ENCODE results near the gene EHBP1L1.

Gene EHBP1L1

DNA sequence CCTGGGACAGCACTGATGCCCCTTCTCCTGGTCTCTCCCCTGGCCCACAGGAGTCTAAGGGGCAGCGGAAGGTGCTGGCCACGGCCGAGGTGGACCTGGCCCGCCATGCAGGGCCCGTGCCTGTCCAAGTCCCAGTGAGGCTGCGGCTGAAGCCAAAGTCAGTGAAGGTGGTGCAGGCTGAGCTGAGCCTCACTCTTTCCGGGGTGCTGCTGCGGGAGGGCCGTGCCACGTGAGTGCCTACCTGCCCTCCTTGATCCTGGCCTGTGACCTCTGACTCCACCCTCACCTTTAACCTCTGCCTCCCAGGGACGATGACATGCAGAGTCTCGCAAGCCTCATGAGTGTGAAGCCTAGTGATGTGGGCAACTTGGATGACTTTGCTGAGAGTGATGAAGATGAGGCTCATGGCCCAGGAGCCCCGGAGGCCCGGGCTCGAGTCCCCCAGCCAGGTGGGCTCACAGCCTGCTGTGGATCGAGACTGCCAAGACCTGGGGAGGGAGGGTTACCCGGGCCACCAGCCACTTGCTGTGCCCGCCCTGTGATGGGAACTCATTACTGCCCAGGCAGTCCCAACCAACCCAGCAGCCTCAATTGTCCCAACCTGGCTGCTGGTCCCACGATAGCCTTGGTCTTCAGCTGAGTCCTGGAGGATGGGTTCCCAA lies 4.3 kb downstream of the EHBP1L1 start:
- no peak for DNase-seq

DNA sequence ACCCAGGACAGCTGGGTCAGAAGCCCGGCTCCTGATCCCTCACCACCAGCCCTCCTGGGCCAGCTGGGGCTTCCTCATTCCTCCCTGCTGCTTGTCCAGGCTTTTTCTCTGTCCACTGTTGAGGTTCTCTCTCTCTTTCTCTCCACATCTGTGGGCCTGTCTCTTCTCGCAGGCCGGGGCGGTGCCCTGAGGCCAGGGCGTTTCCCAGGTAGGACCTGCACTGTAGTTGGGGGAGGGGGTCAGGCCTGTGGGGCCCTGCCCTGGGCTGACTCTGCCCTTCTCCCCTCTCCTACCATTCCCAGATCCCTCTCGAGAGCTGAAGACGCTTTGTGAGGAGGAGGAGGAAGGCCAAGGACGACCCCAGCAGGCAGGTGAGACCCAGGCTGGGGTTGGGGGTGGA lies 4.9 kb downstream of the EHBP1L1 start:
- DNase-seq = no peak

DNA sequence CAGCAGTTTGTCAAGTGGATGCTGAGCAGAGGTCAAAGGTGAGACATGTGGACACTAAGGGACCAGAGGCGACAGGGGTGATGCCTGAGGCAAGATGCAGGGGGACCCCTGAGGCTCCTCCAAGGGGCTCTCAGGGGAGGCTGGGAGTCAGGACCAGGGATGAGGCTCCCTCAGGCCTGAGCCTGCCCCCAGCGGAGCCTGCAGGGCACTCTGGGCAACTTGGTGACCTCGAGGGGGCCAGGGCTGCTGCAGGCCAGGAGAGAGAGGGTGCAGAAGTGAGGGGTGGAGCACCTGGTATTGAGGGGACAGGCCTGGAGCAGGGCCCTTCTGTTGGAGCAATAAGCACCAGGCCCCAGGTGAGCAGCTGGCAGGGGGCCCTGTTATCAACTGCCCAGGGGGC lies 6.1 kb downstream of the EHBP1L1 start:
- no peak for DNase-seq

DNA sequence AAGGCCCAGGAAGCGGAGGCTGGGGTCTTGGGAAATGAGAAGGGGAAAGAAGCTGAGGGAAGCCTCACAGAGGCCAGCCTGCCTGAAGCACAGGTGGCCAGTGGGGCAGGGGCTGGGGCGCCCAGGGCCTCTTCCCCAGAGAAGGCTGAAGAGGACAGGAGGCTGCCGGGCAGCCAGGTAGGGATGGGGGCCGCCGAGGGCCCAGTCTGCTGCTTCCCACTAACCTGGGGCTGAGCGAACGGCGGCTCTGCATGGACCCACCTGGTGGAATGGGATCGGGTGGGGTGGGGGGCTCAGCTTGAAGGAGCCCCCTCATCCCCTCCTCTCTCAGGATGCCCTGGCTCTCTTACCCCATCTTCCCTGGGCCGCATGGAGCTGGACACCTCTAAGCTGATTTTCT lies 7.7 kb downstream of the EHBP1L1 start:
- DNase-seq = no peak

DNA sequence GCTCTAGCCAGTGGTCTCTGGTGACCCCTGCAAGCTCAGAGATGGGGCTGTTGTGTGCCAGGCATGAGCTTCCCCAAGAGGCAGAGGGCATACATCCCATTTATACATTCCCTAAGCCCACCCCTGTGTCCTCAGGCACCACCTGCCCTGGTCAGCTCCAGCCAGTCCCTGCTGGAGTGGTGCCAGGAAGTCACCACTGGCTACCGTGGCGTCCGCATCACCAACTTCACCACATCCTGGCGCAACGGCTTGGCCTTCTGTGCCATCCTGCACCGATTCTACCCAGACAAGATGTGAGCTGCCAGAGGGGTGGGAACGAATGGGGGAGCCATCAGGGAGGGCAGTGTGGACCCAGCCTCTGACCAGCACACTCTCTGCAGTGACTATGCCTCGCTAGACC lies 8.3 kb downstream of the EHBP1L1 start:
- DNase-seq = no peak

DNA sequence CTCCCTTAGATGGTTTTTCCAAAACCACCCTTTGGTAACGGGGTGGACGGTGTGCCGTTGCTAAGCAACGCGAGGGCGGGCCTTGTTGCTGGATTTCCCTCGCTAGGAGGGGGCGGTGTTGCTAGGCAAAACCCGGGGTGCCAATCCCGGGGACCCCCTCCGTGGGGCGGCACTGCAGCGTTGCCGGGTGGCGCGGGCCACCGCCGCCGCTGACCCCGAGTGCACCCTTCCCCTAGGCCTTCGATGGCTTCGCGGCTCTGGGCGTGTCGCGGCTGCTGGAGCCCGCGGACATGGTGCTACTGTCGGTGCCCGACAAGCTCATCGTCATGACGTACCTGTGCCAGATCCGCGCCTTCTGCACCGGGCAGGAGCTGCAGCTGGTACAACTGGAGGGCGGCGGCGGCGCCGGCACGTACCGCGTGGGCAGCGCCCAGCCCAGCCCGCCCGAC lies 8.9 kb downstream of the EHBP1L1 start:
- no peak for DNase-seq

DNA sequence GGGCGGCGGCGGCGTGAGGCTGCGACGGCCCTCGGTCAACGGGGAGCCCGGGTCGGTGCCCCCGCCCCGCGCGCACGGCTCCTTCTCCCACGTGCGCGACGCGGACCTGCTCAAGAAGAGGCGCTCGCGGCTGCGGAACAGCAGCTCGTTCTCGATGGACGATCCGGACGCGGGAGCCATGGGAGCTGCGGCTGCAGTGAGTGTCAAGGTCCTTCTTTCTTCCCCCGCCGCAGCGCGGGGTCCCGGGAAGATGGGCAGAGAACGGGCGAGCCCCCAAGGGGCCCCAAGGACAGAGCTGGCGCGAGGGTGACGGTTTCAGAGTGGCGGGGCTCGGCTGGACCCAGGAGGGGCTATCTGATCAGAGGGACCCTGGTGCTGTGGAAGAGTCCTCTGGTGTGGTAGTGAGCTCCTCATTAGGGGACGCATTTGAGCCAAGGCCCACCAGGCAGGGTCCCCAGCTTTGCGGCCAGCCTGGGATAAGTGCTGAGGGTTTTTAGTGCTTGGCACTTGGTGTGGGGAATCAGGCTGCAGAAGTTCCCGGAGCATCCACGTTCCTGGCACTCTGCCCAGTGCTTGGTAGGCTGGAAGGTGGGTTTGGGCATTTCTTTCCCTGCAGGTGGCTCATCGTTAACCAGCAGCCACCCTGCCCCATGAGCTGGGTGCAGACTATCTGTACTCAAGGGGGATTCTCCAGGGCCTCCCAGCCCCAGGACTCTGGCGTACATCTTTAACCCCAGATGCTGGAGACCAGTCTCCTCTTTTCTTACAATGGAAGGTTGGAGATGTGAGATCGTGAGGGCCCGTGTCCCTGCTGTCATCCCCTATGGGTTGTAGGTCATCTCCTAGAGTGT lies 9.8 kb downstream of the EHBP1L1 start:
- no peak for DNase-seq

DNA sequence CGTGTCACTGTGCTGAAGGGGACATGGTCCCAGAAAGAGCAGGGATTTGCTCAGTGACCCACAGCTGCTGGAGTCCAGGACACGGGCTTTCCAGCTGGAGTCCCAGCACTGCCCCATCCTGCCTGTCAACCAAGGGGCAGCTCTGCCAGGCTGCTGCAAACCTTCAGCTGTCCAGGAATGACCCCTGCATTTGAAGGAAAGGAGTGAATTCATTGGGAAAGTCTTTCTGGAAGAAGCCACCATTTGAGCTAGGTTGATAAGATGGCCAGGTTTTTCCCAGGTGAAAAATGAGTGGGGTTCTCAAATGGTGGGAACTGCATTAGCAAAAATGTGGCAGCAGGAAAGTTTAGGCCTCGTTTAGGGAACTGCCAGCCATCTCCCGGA lies 10.4 kb downstream of the EHBP1L1 start:
- no peak for DNase-seq

DNA sequence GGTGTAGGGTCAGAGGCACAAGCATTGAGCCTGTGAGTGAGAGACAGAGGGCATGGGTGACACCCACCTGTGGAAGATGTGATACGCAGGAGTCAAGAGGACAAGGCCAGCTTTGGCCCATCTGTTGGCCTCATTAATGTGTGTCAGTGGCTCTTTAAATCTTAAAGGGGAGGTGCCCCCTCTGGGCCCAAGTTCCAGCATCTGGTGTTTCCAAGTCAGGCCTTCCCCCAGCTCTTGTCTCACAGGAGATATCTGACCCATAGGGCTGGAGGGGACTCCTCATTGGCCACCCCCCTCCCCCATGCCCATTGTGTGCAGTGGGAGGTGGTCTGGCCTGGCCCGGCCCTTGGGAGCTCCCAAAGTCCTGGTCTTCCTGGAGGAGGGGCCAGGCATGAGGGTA lies 10.8 kb downstream of the EHBP1L1 start:
- no peak for DNase-seq

DNA sequence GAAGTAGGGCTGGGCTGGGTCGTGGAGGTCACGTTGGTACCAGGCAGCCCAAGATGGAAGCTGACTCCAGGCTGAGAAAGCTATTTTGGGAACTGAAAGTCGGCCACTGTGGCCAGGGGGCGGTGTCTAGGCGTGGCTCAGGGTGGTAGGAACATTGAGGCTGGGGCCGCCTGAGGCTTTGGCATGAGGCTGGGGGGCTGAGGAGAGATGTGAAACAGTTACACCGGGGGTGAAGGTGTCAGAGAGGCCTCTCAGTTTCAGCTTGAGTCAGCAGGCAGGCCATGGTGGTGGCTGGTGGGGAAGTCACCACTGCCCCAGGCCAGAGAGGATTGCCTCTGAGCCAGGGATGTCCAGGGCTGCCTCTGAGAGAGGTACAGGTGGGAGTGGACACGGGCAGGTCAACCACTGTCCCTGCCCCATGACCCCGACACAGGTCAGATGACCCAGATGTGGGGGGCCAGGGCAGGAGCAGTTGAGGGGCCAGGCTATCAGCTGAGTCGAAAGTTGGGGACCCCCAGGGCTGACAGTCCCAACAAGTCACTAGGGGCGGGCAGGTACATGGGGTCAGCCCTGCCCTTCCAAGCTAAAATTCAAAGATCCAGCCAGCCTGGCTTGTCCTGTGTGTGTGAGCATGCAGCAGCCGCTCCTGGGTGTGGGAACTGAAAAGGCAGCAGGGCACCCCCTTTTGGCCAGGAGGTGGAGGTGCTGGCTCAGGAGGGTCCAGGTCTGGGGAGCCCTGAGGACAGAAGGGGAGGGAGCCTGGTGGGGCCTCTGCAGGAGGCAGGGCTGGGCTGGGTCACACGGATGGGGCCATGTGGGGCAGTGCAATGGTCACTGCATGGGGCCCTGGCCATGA lies 12.6 kb downstream of the EHBP1L1 start:
- DNase-seq = peak in 1 of 2 experiments; percentile 38

DNA sequence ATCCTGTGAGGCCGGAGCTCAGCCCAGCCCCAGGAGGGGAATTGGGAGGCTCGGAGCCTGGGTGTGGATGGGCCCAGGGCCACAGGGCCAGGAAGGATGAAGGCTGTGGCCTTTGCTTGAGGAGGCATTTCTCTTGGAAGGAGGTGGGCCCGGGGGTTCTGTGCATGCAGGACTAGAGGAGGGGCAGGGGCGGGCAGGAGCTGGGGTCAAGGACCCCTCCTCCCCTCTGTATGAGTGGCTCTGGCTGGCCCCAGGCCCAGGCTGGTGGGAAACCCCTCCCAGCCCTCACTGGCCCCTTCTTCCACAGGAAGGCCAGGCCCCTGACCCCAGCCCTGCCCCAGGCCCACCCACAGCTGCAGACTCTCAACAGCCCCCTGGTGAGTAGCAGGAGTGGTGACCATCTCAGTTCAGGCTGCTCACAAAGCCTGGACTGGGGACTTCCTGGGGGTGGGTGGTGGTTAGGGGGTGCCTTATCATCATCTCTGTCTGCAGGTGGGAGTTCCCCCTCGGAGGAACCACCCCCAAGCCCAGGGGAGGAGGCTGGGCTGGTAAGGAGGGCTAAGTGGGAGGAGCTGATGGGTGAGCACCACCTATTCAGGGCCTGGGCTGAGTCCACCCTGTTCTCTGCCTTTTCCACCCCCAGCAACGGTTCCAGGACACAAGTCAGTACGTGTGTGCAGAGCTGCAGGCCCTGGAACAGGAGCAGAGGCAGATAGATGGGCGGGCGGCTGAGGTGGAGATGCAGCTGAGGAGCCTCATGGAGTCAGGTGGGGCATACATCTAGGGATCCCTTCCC lies 13.8 kb downstream of the EHBP1L1 start:
- DNase-seq = no peak

DNA sequence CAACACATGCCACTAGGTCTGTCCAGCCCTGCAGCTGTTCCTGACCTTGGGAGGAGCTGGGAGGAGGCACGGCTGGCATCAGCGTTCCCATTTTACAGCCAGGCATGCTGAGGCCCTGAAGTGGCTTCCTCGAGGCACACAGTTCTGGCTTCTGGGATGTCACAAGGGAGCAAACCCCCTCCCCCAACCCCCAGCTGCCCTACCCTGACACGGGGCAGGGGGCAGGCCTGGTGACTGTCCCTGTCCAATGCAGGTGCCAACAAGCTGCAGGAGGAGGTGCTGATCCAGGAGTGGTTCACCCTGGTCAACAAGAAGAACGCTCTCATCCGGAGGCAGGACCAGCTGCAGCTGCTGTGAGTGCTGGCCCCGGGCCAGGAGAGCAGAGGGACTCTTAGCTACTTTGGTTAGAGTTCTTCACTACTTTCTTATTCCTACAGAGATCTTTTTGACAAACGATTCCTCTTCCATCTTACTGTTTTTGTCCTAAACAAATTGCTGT lies 14.4 kb downstream of the EHBP1L1 start:
- DNase-seq = peak; percentile 71 to 80

DNA sequence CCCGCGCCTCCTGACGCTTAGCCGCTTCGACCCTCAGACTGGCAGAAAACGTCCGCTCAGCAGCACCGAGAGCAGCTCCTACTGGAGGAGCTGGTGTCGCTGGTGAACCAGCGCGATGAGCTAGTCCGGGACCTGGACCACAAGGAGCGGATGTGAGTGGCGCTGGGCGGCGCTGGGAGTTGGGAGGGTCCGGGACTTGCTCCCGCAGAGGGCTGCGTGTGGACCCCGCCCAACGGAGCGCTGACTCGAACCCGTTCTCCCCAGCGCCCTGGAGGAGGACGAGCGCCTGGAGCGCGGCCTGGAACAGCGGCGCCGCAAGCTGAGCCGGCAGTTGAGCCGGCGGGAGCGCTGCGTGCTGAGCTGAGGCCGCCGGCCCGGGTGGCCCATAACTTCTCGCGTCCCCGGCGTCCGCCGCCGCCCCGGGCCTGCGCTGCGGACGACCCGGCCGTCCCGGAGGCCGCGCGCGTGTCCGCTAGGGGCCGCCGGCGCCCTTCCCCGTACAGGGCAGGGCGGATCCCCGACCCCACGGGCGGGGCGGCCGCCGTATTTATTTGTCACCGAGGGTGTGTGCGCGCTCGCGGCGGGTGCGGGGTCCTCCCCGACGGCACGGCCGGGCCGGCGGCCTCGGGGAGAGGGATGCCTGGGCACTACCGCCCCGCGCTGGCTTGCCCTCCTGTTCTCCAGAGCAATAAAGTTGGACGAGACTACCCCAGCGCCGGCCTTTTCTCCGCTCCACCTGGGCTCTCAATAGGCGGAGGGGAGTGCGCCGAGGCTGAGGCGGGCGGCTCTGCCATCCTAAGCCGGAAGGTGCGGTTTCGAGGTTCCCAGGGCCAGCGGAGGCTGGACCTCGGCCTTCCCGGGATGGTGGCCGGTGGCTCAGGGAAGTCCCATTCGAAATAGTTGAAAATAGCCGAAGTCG lies 16.3 kb downstream of the EHBP1L1 start:
- DNase-seq = no peak

DNA sequence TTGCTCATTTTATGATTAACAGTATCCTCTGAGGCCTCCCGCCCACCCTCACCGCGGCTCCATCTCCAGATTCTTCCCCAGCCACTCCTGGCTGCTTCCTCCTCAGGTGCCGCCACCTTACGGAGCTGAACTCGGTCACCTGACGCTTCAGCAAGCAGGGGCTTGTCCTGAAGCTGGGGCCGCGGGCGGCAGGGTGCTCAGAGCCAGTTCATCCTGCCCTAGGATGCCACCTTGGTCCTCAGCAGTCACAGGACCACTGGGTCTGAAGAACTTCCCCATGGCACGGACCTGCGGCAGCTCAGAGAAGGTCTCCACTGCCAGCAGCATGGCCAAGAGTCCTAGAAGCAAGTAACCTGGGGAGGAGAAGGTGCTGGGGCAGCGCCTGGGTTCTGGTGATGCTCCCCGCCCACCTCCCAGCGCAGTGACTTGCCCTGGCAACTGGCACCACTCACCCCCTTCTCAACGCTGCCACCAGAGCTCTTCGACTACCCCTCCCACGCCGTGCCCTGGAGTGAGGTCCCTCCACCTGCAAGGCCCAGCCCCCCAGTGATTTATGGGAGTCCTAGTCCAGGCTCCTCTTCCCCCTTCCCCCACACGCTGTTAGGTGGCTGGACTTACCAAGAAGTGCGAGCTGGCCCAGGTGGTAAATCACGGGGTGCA lies 17.1 kb downstream of the EHBP1L1 start:
- DNase-seq = no peak

DNA sequence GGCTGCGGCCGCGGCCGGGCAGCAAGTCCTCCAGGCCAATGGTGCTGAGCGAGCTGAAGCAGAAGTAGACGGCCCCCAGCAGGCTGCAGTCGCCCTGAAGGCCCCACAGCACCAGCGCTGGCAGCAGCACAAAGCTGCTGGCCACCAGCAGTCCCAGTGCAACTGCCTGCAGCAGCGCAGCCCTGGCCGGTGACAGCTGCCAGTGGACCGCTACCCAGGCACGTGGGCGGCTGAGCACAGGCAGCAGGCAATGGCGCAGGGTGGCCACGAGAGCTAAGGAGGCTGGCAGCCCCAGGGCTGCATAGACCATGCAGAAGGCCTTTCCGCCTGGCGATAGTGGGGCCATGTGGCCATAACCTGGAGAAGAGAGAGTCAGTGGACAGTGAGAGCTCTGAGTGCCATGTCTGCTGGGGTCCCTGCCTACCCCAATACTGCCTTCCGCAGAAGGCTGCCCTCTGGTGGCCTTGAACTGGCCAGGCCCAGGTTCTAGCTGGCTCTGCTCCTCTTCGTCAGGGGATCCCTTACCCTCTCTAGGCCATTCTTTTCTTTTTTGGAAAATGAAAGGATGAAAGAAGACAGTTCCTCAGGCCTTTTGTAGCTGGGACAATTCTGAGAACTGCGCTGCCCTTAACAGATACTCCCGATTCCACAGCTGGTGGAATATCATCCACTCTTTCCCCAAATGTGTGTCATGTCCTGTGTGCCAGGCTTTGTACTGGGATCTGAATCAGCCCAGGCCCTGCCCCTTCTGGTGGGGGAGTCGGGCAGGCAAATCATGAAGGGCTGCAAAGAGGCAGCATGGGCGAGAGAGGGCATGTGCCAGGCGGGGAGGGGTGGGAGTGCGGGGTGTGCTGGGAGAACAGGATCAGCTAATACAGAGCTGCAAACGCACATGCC lies 17.9 kb downstream of the EHBP1L1 start:
- peak in 1 of 2 experiments; percentile 57 for DNase-seq

DNA sequence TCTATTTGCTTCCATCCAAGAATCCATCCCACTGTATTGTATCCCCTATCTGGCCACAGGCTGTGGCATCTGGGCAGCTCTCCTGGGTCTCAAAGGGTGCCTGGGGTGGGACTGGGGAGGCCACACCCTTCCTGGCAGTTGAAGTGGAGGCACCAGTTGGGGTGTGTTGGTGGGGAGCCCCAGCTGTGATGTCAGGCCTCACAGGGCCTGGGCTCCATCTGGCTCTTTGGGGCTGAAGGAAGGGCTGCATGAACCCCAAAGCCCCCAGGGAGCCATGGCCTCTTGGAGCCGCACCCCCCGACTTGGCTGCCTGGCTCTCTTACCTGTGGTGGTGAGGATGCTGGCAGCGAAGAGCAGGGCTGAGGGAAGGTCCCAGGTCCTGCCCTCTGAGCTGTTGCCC lies 19.3 kb downstream of the EHBP1L1 start:
- DNase-seq = no peak

DNA sequence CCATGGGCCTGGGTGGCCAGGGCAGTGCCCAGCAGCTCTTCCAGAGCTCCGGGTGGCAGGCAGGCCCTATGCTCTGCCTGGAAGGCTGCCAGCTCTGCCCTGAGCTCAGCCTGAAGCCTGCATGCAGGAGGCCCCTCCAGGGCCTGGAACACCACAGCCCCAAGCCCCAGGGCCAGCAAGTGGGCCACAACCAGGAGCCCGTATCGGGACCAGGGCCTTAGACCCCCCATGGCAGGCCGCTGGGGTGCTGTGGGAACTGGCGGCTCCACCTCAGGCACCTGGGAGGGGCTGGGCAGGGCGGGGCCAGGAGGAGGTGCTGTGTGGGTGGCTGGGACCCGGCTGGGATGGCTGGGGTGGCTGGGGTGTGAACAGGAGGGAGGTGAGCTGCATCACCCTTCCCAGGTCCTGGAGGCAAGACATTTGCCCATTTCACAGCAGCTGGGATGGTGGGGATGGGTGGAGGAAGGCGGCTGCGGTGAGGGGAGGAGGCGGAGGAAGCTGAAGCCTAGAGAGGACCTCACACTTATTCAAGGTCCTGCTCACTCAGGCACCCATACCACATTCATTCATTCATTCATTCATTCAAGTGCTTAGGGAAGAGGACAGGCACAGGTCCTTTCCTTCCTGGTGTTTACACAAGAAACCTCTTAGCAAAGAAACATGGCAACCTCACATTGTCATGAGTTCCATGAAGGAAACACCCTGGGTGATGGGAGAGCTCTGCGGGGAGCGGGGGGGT lies 19.9 kb downstream of the EHBP1L1 start, which contains the start of gene KCNK7:
TSS of gene KCNK7 (minus strand) at position 258 of the 739 bp plus-strand sequence. CDS start at position 230, 28 bp downstream.
- no peak for DNase-seq

DNA sequence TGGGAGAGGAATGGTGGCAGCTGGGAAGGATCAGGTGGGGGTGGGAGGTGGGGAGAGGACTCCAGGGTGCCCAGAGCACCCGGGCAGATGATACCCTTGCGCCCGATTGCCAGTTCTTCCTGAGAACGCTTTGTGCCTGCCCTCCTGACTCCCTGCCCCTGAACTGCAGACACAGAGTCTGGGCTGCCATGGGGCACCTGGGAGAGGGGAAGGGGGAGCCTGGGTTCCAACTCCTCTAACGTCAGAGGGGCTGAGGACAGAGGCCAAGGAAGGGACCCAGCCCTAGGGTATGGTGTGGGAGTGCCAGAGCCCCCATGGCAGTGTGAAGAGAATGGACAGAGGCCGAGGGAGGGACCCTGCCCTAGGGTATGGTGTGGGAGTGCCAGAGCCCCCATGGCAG lies 20.7 kb downstream of the EHBP1L1 start:
- no peak for DNase-seq

DNA sequence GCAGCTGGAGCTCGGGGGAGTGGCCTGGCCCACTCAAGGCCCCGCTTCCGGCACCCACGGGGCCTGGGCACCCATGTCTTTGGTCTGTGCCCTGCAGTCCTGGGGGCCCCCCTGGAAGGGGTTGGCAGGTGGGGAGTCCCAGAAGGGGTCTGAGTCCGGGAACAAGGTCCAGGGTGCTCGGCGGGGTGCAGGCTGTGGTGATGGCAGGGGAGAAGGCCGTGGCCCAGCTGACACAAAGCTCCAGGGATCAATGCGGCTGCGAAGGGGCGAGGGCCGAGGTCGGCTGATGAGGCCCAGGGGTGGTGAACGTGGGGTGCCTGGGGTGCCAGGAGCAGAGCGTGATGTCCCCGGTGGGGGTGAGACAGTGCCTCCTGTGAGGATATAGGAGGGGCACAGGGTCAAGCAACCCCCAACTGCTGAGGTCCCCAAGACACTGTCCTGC lies 22.4 kb downstream of the EHBP1L1 start:
- no peak for DNase-seq
